ENCODE measurements around the gene TRAFD1. TPM values are rescaled to one million over a fixed set of nuclear protein-coding genes. Genes with fewer than 3 reads are reported as not detected.
A peak's percentile ranks its signal among the peaks of the same experiment; 100 is the strongest.

The TRAFD1 gene
- total and polyA plus RNA-seq, 2 of the 8 experiments (the other 6 are each of a cell fraction or from before 2014, with no cell fraction given), result 18.1 to 33.1 TPM

DNA sequence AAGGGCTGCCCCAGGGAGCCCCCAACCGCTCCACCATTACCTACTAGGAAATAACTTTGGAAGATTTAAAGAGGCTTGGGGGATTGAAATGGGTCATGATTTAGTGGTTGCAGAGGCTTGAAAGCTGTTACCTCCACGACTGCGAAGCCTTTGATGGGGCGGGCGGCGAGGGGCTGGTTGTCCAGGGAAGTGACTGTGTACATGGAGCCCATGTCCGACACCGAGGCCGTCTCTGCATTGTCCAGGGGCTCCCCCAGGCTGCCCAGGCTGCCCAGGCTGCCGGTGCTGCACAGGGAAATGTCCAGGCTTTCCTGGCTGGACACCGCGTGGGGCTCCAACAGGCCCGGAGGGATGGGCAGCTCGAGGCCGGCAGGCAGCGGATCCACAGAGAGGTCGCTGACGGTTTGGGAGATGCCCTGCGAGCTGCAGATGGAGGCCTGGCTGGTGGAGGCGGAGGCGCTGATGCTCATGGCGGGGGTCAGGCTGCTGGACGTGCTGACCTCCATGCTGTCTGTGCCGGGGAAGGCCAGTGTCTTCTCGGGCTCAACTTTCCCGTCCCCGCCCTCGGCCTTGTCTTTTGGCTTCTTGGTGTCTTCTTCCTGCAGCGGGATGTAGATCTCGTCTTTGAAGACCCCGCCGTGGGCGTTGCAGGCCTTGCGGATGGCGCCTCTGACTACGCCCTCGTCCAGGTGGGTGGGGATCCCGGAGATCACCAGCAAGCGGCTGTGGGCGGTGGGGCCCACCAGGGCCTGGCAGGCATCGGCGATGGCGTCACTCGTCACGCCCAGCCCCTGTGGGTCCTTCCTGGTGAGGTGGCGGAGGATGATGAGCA lies 58.9 kb downstream of the TRAFD1 start:
- H3K4ac ChIP-seq (replicated peaks; ENCODE audit: insufficient read length, low read depth, low read length), result no peak overlapping the region
- no peak overlapping the region; a peak in 2 of 7 replicates for H3K9ac ChIP-seq (replicated peaks in 1 of 4; ENCODE audit: extremely low read depth in 1 of 4, low read depth in 3 of 4, low read length in 3 of 4)
- no peaks in the 10 kb centered on the region for H4K20me1 ChIP-seq (replicated peaks in 1 of 2; ENCODE audit: control insufficient read depth in 1 of 2, insufficient read depth in 2 of 2, low read length in 2 of 2)
- H3K14ac ChIP-seq (ENCODE audit: insufficient read length), result no peak overlapping the region
- ChIA-PET POLR2A (ENCODE audit: partially characterized antibody) (interaction anchor here (1.4 kb wide), 1 partner anchor 9 kb away, joined by 3 read pairs; no protein-coding TSS in a partner anchor), CTCF (ENCODE audit: partially characterized antibody) (interaction anchor here (0.6 to 7.4 kb wide), 2 partner anchors 13 to 130 kb away, joined by 3 to 43 read pairs; no protein-coding TSS in a partner anchor)
- no peak overlapping the region for H4K5ac ChIP-seq (ENCODE audit: insufficient read length, low read depth, low read length)
- no peaks in the 10 kb centered on the region for H3K27me3 ChIP-seq (replicated peaks in 1 of 4; ENCODE audit: control insufficient read depth in 3 of 4, extremely low read depth in 1 of 4, insufficient read depth in 3 of 4, low read length in 3 of 4)
- no peak overlapping the region for H3K4me2 ChIP-seq (ENCODE audit: insufficient read depth in 1 of 2, low read depth in 2 of 2, low read length in 2 of 2)
- H3K56ac ChIP-seq (replicated peaks; ENCODE audit: insufficient read length, low read depth, low read length), result no peak overlapping the region
- no peak overlapping the region for H2BK15ac ChIP-seq (ENCODE audit: low read length)
- no peak overlapping the region for H2AK5ac ChIP-seq (ENCODE audit: low read depth, low read length)
- no peak overlapping the region for H2BK5ac ChIP-seq (ENCODE audit: low read depth, low read length)
- 91% methylated on average over 42 of the region's 46 CpGs; no CpG with 5 or more reads in 1 of the 2 experiments for WGBS, 2 experiments (ENCODE audit: extremely low coverage in 1 of 2, insufficient coverage in 1 of 2, insufficient read length in 1 of 2, insufficient replicate concordance in 2 of 2, low coverage in 1 of 2, low lambda C conversion rate in 2 of 2, missing lambda C conversion rate in 1 of 2)
- DNase-seq (ENCODE audit: low read depth in 1 of 2, low spot score in 2 of 2), result no peak
- no peak overlapping the region for H2BK20ac ChIP-seq (ENCODE audit: low read length)
- peak overlapping the region; percentile 47; the same call in 1 of the 2 replicates for H3K27ac ChIP-seq (ENCODE audit: low read depth, low read length)
- H3K36me3 ChIP-seq (ENCODE audit: control insufficient read depth in 2 of 4, insufficient read depth in 4 of 4, low read length in 3 of 4), result peaks cover 0 to 9% (median 4%) of the 10 kb centered on the region in 4 experiments; a peak in 4 of 8 replicates
- H2BK120ac ChIP-seq (replicated peaks; ENCODE audit: low read depth, low read length), result no peak overlapping the region
- 0 out of 2 replicates have a peak, but pooled peaks cover 2% of the 10 kb centered on the region for H3K23me2 ChIP-seq (ENCODE audit: low read depth, low read length)
- FAIRE-seq, result no peak
- no peak overlapping the region for H2AFZ ChIP-seq (ENCODE audit: low read length)
- H3K18ac ChIP-seq (ENCODE audit: extremely low read depth, low read length), result no peak overlapping the region
- peak overlapping the region; percentile 60 for H4K8ac ChIP-seq (ENCODE audit: extremely low read depth, insufficient read depth, low read length)
- TF ChIP-seq CBX8 (IDR thresholded peaks at IDR 0.05; ENCODE audit: borderline replicate concordance, low read depth, low read length), result no peak
- H3K4me3 ChIP-seq (ENCODE audit: extremely low read depth in 1 of 4, insufficient read depth in 2 of 4, low read depth in 3 of 4, low read length in 4 of 4), result no peak overlapping the region
- no peak overlapping the region for H2BK12ac ChIP-seq (ENCODE audit: low read depth, low read length)
- H4K91ac ChIP-seq (replicated peaks; ENCODE audit: insufficient read length, low read length), result no peak overlapping the region
- no peaks in the 10 kb centered on the region for H3K79me1 ChIP-seq (ENCODE audit: low read depth, low read length)
- H3K79me2 ChIP-seq (ENCODE audit: control insufficient read depth in 1 of 2, insufficient read depth in 2 of 2, low read length in 2 of 2), result no peaks in the 10 kb centered on the region
- no peaks in the 10 kb centered on the region for H3K9me3 ChIP-seq (ENCODE audit: insufficient read depth in 2 of 2, low read depth in 1 of 2, low read length in 1 of 2)
- no peak overlapping the region for H3K23ac ChIP-seq (ENCODE audit: insufficient read length)
- peaks cover 9 to 22% (median 12%) of the 10 kb centered on the region in 4 experiments; a peak in 6 of 7 replicates for H3K4me1 ChIP-seq (replicated peaks in 1 of 4; ENCODE audit: control insufficient read depth in 3 of 4, insufficient read depth in 4 of 4, low read length in 3 of 4)

Data from H1 (cell line).